ACHN (cell line): ENCODE results near the gene GRIK3.

ENCODE experiments used
- DNase-seq: peaks from one replicate; pipeline ENCODE4 v3.0.0-alpha.2; 2015
- in situ Hi-C: cut with HindIII; loops from 2 replicates; pipeline ENCODE4 v1.10.0; 2017; ENCODE audit warnings: low sequenced_read_pairs, low pct_ligation_motif_present, low pct_unique_long_range_greater_than_20kb

The GRIK3 gene

GRCh38 chr1:36835017-36835695 lies 199.2 kb downstream of the GRIK3 start:
- DNase-seq, result no peak
- in situ Hi-C loops, result no loop called here

- in situ Hi-C loops, result no loop called here
- DNase-seq, result no peak
Measured at GRCh38 chr1:36834586-36834985, 199.7 kb downstream of the GRIK3 start.

GRCh38 chr1:36831186-36831810 lies 203.0 kb downstream of the GRIK3 start:
- in situ Hi-C loops, result no loop called here
- no peak for DNase-seq

GRCh38 chr1:36829961-36830360 lies 204.4 kb downstream of the GRIK3 start:
- in situ Hi-C loops, result no loop called here
- no peak for DNase-seq

GRCh38 chr1:36829066-36829465 lies 205.2 kb downstream of the GRIK3 start:
- DNase-seq, result no peak
- in situ Hi-C loops, result no loop called here

GRCh38 chr1:36825226-36825625 lies 209.1 kb downstream of the GRIK3 start:
- in situ Hi-C loops, result no loop called here
- no peak for DNase-seq

- in situ Hi-C loops, result no loop called here
- no peak for DNase-seq
Measured at GRCh38 chr1:36824390-36824861, 209.9 kb downstream of the GRIK3 start.

GRCh38 chr1:36822648-36823047 lies 211.7 kb downstream of the GRIK3 start:
- in situ Hi-C loops, result no loop called here
- DNase-seq, result no peak

GRCh38 chr1:36821386-36821785 lies 212.9 kb downstream of the GRIK3 start:
- no peak for DNase-seq
- in situ Hi-C loops, result no loop called here

- in situ Hi-C loops, result no loop called here
- DNase-seq, result no peak
Measured at GRCh38 chr1:36818771-36819170, 215.5 kb downstream of the GRIK3 start.

GRCh38 chr1:36816348-36816747 lies 218.0 kb downstream of the GRIK3 start:
- DNase-seq, result no peak
- in situ Hi-C loops, result no loop called here

- in situ Hi-C loops, result no loop called here
- no peak for DNase-seq
Measured at GRCh38 chr1:36814774-36815173, 219.5 kb downstream of the GRIK3 start.

- in situ Hi-C loops, result no loop called here
- no peak for DNase-seq
Measured at GRCh38 chr1:36814083-36814482, 220.2 kb downstream of the GRIK3 start.

GRCh38 chr1:36807262-36807661 lies 227.1 kb downstream of the GRIK3 start:
- in situ Hi-C loops, result no loop called here
- no peak for DNase-seq

GRCh38 chr1:36805979-36806640 lies 228.2 kb downstream of the GRIK3 start:
- in situ Hi-C loops, result no loop called here
- DNase-seq, result no peak

GRCh38 chr1:36804669-36805314 lies 229.5 kb downstream of the GRIK3 start:
- in situ Hi-C loops, result no loop called here
- no peak for DNase-seq

- DNase-seq, result no peak
- in situ Hi-C loops, result no loop called here
Measured at GRCh38 chr1:36803868-36804570, 230.3 kb downstream of the GRIK3 start.

- in situ Hi-C loops, result no loop called here
- no peak for DNase-seq
Measured at GRCh38 chr1:36802018-36802417, 232.3 kb downstream of the GRIK3 start.

- no peak for DNase-seq
- in situ Hi-C loops, result no loop called here
Measured at GRCh38 chr1:36797761-36798160, 236.6 kb downstream of the GRIK3 start.
